Adrenal gland (tissue), 5 donors: Measurements from ENCODE around the gene LHX6.

Source experiments
- CTCF ChIP-seq, 6 experiments: fragments of 450-650 bp in 4 of 6; fragments of 200-600 bp in 2 of 6; sonication (generic) in 1 of 6; IDR thresholded peaks; 1 replicate in 5 of 6; 2 replicates in 1 of 6; pipeline versions ENCODE4 v1.5.1 to v1.8.0; 2016 to 2021; ENCODE audit warnings: antibody characterized with exemption in 6 of 6, mild to moderate bottlenecking in 2 of 6, moderate library complexity in 1 of 6
- POLR2A ChIP-seq, 2 donors: fragments of 450-650 bp; IDR thresholded peaks; one replicate each; pipeline ENCODE4 v1.6.1; 2017; ENCODE audit warnings: antibody characterized with exemption in 2 of 2, mild to moderate bottlenecking in 2 of 2, moderate library complexity in 1 of 2
- donor health status: DM: no; HTN: no; CAD: no.

DNA sequence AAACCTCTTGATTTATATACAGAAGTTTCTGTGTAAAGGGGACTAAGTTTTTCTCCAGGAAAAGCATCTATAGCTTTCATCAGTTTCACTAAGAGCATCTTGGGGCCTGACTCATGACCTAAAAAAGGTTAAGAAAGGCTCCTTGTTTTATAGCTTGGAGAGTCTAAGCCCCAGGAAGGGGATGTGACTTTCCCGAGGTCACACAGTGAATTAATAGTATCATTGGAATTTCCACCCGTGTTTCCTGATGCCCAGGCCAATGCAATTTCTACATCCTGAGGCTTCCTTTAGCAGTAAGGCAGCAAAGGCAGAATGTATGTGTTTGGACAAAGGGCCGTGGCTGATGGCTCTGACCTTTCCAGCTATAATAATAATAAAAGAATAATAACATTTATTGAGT, 60.4 kb downstream of the LHX6 start:
- TF ChIP-seq CTCF (IDR thresholded peaks at IDR 0.05) (no peak), POLR2A (IDR thresholded peaks at IDR 0.05) (no peak)
